H1 (cell line): ENCODE results near the gene MACROD2. TPM values are rescaled to one million over a fixed set of nuclear protein-coding genes. Genes with fewer than 3 reads are reported as not detected.

Source experiments
- CTCF ChIA-PET: fragments of 300-600 bp; sonication (Branson Sonifier 250); formaldehyde crosslinking; loops from one replicate; lab custom pipeline; 2021; ENCODE audit not compliant: partially characterized antibody; lab: Charles Lee
- POLR2A ChIA-PET: fragments of 300-600 bp; sonication (Branson Sonifier 250); formaldehyde crosslinking; loops from one replicate; lab custom pipeline; 2021; ENCODE audit warnings: inconsistent platforms; ENCODE audit not compliant: partially characterized antibody; lab: Charles Lee
- DNase-seq, 2 experiments: peaks; one replicate each; pipeline versions ENCODE4 v3.0.0 to v3.0.0-alpha.2; 2010 to 2022; ENCODE audit warnings: low spot score in 2 of 2, low read depth in 1 of 2, mixed read lengths in 1 of 2
- FAIRE-seq: peaks from 2 replicates; lab custom pipeline; 2011; peaks lifted over from hg19 to GRCh38; lab: Jason Lieb, UNC
- H2AFZ ChIP-seq: 2 replicates; pipeline ENCODE4 v1.8.1; 2012; ENCODE audit warnings: low read length, inconsistent platforms
- H2AK5ac ChIP-seq: 2 replicates; pipeline ENCODE4 v1.6.1; 2013; ENCODE audit warnings: low read depth, low read length
- H2BK120ac ChIP-seq: replicated peaks from 2 replicates; pipeline ENCODE3; 2013; ENCODE audit warnings: low read depth, low read length, inconsistent platforms
- H2BK12ac ChIP-seq: 2 replicates; pipeline ENCODE4 v1.6.1; 2013; ENCODE audit warnings: low read depth, low read length
- H2BK15ac ChIP-seq: 2 replicates; pipeline ENCODE4 v1.6.1; 2013; ENCODE audit warnings: low read length
- H2BK20ac ChIP-seq: 2 replicates; pipeline ENCODE4 v1.6.1; 2013; ENCODE audit warnings: low read length
- H2BK5ac ChIP-seq: 2 replicates; pipeline ENCODE4 v1.6.1; 2013; ENCODE audit warnings: low read depth, low read length
- H3K14ac ChIP-seq: 2 replicates; pipeline ENCODE4 v1.6.1; 2013; ENCODE audit warnings: inconsistent platforms; ENCODE audit not compliant: insufficient read length
- H3K18ac ChIP-seq: 2 replicates; pipeline ENCODE4 v1.6.1; 2013; ENCODE audit warnings: low read length; ENCODE audit errors: extremely low read depth
- H3K23ac ChIP-seq: 2 replicates; pipeline ENCODE4 v1.6.1; 2013; ENCODE audit warnings: inconsistent platforms; ENCODE audit not compliant: insufficient read length
- H3K23me2 ChIP-seq: 2 replicates; pipeline ENCODE4 v1.6.1; 2013; ENCODE audit warnings: low read depth, low read length
- H3K27ac ChIP-seq: 2 replicates; pipeline ENCODE4 v1.6.1; 2011; ENCODE audit warnings: low read depth, low read length, inconsistent platforms
- H3K27me3 ChIP-seq, 4 experiments: replicated peaks in 1 of 4; 1 replicate in 1 of 4; 2 replicates in 3 of 4; pipeline versions ENCODE4 v1.6.1 to v1.8.1; 2011 to 2013; ENCODE audit warnings: low read length in 3 of 4, mild to moderate bottlenecking in 3 of 4, inconsistent platforms in 2 of 4, mixed read lengths in 2 of 4, moderate library complexity in 1 of 4; ENCODE audit not compliant: control insufficient read depth in 3 of 4, insufficient read depth in 3 of 4; ENCODE audit errors: extremely low read depth in 1 of 4
- H3K36me3 ChIP-seq, 4 experiments: 2 replicates each; pipeline versions ENCODE4 v1.6.1 to v1.8.1; 2011 to 2013; ENCODE audit warnings: mild to moderate bottlenecking in 4 of 4, low read length in 3 of 4, moderate library complexity in 2 of 4, control low read depth in 1 of 4, inconsistent platforms in 1 of 4; ENCODE audit not compliant: insufficient read depth in 4 of 4, control insufficient read depth in 2 of 4
- H3K4ac ChIP-seq: replicated peaks from 2 replicates; pipeline ENCODE3; 2013; ENCODE audit warnings: low read length, low read depth, mixed read lengths, inconsistent platforms; ENCODE audit not compliant: insufficient read length
- H3K4me1 ChIP-seq, 4 experiments: replicated peaks in 1 of 4; 1 replicate in 1 of 4; 2 replicates in 3 of 4; pipeline versions ENCODE4 v1.6.1 to v1.8.1; 2011 to 2013; ENCODE audit warnings: low read length in 3 of 4, inconsistent platforms in 2 of 4, mixed read lengths in 1 of 4; ENCODE audit not compliant: insufficient read depth in 4 of 4, control insufficient read depth in 3 of 4
- H3K4me2 ChIP-seq, 2 experiments: 2 replicates each; pipeline versions ENCODE4 v1.6.1 to v1.8.1; 2011 to 2013; ENCODE audit warnings: low read depth in 2 of 2, low read length in 2 of 2, control low read depth in 1 of 2, inconsistent platforms in 1 of 2, mild to moderate bottlenecking in 1 of 2; ENCODE audit not compliant: insufficient read depth in 1 of 2
- H3K4me3 ChIP-seq, 4 experiments: fragments of 200-600, 300-600 bp in 1 of 4; sonication (generic), shearing (Covaris generic), sonication (Bioruptor Twin) in 1 of 4; 2 replicates each; pipeline versions ENCODE4 v1.5.1 to v1.8.1; 2011 to 2016; ENCODE audit warnings: low read length in 4 of 4, low read depth in 3 of 4, control low read depth in 2 of 4, inconsistent platforms in 2 of 4, mild to moderate bottlenecking in 2 of 4, mixed read lengths in 1 of 4, moderate library complexity in 1 of 4; ENCODE audit not compliant: insufficient read depth in 2 of 4; ENCODE audit errors: extremely low read depth in 1 of 4
- H3K56ac ChIP-seq: replicated peaks from 2 replicates; pipeline ENCODE3; 2013; ENCODE audit warnings: low read depth, mild to moderate bottlenecking, mixed read lengths, low read length, inconsistent platforms; ENCODE audit not compliant: insufficient read length
- H3K79me1 ChIP-seq: 2 replicates; pipeline ENCODE4 v1.6.1; 2013; ENCODE audit warnings: low read depth, low read length, control low read depth
- H3K79me2 ChIP-seq, 2 experiments: 2 replicates each; pipeline versions ENCODE4 v1.6.1 to v1.8.1; 2012 to 2013; ENCODE audit warnings: low read length in 2 of 2, mild to moderate bottlenecking in 2 of 2, inconsistent platforms in 1 of 2; ENCODE audit not compliant: insufficient read depth in 2 of 2, control insufficient read depth in 1 of 2
- H3K9ac ChIP-seq, 4 experiments: replicated peaks in 1 of 4; 1 replicate in 1 of 4; 2 replicates in 3 of 4; pipeline versions ENCODE4 v1.6.1 to v1.8.1; 2011 to 2013; ENCODE audit warnings: low read depth in 3 of 4, low read length in 3 of 4, control low read depth in 2 of 4, mild to moderate bottlenecking in 2 of 4, moderate library complexity in 2 of 4, inconsistent platforms in 1 of 4; ENCODE audit errors: extremely low read depth in 1 of 4
- H3K9me3 ChIP-seq, 2 experiments: 2 replicates each; pipeline versions ENCODE4 v1.6.1 to v1.8.1; 2012 to 2013; ENCODE audit warnings: mild to moderate bottlenecking in 2 of 2, moderate library complexity in 2 of 2, control low read depth in 1 of 2, inconsistent platforms in 1 of 2, low read depth in 1 of 2, low read length in 1 of 2, mixed read lengths in 1 of 2; ENCODE audit not compliant: insufficient read depth in 2 of 2
- H4K20me1 ChIP-seq, 2 experiments: replicated peaks in 1 of 2; 2 replicates each; pipeline versions ENCODE3 to v1.8.1; 2011 to 2013; ENCODE audit warnings: inconsistent platforms in 2 of 2, low read length in 2 of 2, mild to moderate bottlenecking in 1 of 2; ENCODE audit not compliant: insufficient read depth in 2 of 2, control insufficient read depth in 1 of 2
- H4K5ac ChIP-seq: 2 replicates; pipeline ENCODE4 v1.6.1; 2013; ENCODE audit warnings: low read length, low read depth, mixed read lengths, inconsistent platforms; ENCODE audit not compliant: insufficient read length
- H4K8ac ChIP-seq: 2 replicates; pipeline ENCODE4 v1.8.0; 2013; ENCODE audit warnings: mild to moderate bottlenecking, moderate library complexity, low read length, inconsistent platforms; ENCODE audit not compliant: insufficient read depth; ENCODE audit errors: extremely low read depth
- H4K91ac ChIP-seq: replicated peaks from 2 replicates; pipeline ENCODE3; 2013; ENCODE audit warnings: low read length, mixed read lengths, inconsistent platforms; ENCODE audit not compliant: insufficient read length
- ASH2L ChIP-seq: fragments of 200-600, 300-600 bp; sonication (generic); IDR thresholded peaks from one replicate; pipeline ENCODE4 v1.7.1; 2017; ENCODE audit warnings: low read length
- BACH1 ChIP-seq: IDR thresholded peaks from 2 replicates; pipeline ENCODE4 v1.6.1; 2012; ENCODE audit warnings: low read length, improper control_type of control experiment
- CEBPB ChIP-seq: IDR thresholded peaks from 2 replicates; pipeline ENCODE4 v1.6.1; 2012; ENCODE audit warnings: low read depth, low read length
- JUN ChIP-seq: IDR thresholded peaks from 2 replicates; pipeline ENCODE4 v1.6.1; 2011; ENCODE audit warnings: low read depth, mild to moderate bottlenecking, improper control_type of control experiment, low read length
- PHF8 ChIP-seq: fragments of 200-600 bp; sonication (generic); conservative IDR thresholded peaks from 2 replicates; pipeline ENCODE4 v1.7.1; 2012; ENCODE audit warnings: low read depth, mild to moderate bottlenecking, inconsistent platforms, low read length, moderate library complexity
- RBBP5 ChIP-seq: IDR thresholded peaks from 2 replicates; pipeline ENCODE4 v1.7.1; 2012; ENCODE audit warnings: low read depth, mild to moderate bottlenecking, inconsistent platforms, low read length, moderate library complexity, borderline replicate concordance
- SAP30 ChIP-seq: fragments of 300-600 bp; sonication (generic); IDR thresholded peaks from 2 replicates; pipeline ENCODE4 v1.7.1; 2012; ENCODE audit warnings: low read length, moderate library complexity, mild to moderate bottlenecking, inconsistent platforms; ENCODE audit not compliant: insufficient read depth, insufficient replicate concordance
- TBP ChIP-seq: IDR thresholded peaks from 2 replicates; pipeline ENCODE4 v1.6.1; 2011; ENCODE audit warnings: low read depth, low read length, improper control_type of control experiment
- polyA plus RNA-seq, 7 experiments: library from polyadenylated mRNA; depleted of rRNA in 3 of 7; stranded (reverse) in 5 of 7; unstranded in 2 of 7; fragments of >200 nt in 5 of 7; fragments of 200-250 nt in 2 of 7; gene quantifications; 1 replicate in 5 of 7; 2 replicates in 1 of 7; 4 replicates in 1 of 7; pipeline versions ENCODE4 v1.2.1 to v1.2.3, GENCODE V29; 2011 to 2013; ENCODE audit warnings: missing spikeins in 2 of 7, mixed read lengths in 2 of 7
- total RNA-seq: library from RNA; stranded (reverse); fragmentation: NEBNext Ultra II Directional; extraction: Animal tissue kit (Norgen Biotek cat#: 25700); gene quantifications from 2 replicates; pipeline ENCODE4 v1.2.1, GENCODE V29; 2021

Gene MACROD2
- total and polyA plus RNA-seq, 2 of the 8 experiments (the other 6 are each of a cell fraction or from before 2014, with no cell fraction given), result 0.70 to 3.9 TPM

DNA sequence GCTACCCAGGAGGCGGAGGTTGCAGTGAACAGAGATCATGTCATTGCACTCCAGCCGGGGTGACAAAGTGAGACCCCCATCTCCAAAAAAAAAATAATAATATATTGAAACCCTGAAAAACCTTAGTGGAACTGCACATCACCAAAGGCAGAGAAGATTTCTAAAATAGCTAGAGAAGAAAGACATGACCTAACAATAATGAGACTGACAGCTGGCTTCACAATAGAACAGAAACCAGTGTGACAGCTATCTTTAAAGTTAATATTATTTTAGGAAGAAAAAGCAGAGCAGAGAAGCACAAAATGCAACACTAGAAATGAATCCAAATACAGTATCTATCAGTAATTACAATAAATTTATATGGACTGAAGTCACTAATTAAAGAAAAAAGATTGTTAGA, 409.2 kb downstream of the MACROD2 start (continued):
- no peak for TF ChIP-seq CEBPB
- no peak for TF ChIP-seq JUN

DNA sequence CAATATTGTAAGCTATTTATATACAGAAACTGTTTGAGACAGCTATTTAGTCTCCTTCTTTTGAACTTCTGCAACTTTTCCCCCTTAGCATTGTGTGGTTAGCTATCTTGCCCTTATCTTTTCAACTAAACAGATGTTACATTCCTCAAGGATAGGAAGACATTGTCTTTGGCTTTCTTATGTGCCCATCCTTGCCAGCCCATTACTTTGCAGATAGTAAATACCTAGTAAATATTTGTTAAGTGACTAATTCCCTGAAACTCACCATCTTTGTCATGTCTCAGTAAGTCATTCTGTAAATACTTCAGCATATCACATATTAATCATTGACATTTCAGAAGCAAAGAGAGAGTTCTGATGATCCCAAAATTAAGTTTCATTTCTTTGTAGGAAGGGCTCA, 411.2 kb downstream of the MACROD2 start:
- Histone ChIP-seq H3K4me2 (no peak overlapping the region), H3K27ac (no peak overlapping the region), H3K23me2 (no peaks in the 10 kb centered on the region), H3K4me1 (no peaks in the 10 kb centered on the region), H2BK5ac (no peak overlapping the region), H4K91ac (no peak overlapping the region), H3K9ac (no peak overlapping the region), H3K79me1 (no peaks in the 10 kb centered on the region), H3K79me2 (no peaks in the 10 kb centered on the region), H2BK20ac (no peak overlapping the region), H3K9me3 (no peaks in the 10 kb centered on the region), H3K18ac (no peak overlapping the region), H4K20me1 (no peaks in the 10 kb centered on the region), H2BK120ac (no peak overlapping the region), H3K56ac (no peak overlapping the region), H2BK12ac (no peak overlapping the region), H3K36me3 (no peaks in the 10 kb centered on the region), H3K14ac (no peak overlapping the region), H4K8ac (no peak overlapping the region), H3K27me3 (peaks cover 0 to 5% (median 2%) of the 10 kb centered on the region in 4 experiments; a peak in 4 of 7 replicates), H2AK5ac (no peak overlapping the region), H4K5ac (no peak overlapping the region), H2BK15ac (no peak overlapping the region), H3K4me3 (no peak overlapping the region), H3K4ac (no peak overlapping the region), H2AFZ (no peak overlapping the region), H3K23ac (no peak overlapping the region)
- POLR2A ChIA-PET, result no interaction called here
- no peak for FAIRE-seq
- CTCF ChIA-PET, result interaction anchor here (1.2 to 1.3 kb wide), 2 partner anchors 9 to 10 kb away, joined by 3 to 5 read pairs; no protein-coding TSS in a partner anchor
- no peak for TF ChIP-seq ASH2L
- no peak for TF ChIP-seq BACH1
- TF ChIP-seq SAP30, result no peak
- TF ChIP-seq PHF8, result no peak
- TF ChIP-seq RBBP5, result no peak
- TF ChIP-seq TBP, result no peak
- no peak for DNase-seq
